IMR-90 (cell line): ENCODE data around the gene RFX4. TPM values are rescaled to one million over a fixed set of nuclear protein-coding genes. Genes with fewer than 3 reads are reported as not detected.

Experiments
- ATAC-seq: fragments of 200-7000 bp; cut with Tn5 transposase; 2 replicates; pipeline ENCODE4 v1.9.1; 2020; ENCODE audit warnings: low read depth, mild to moderate bottlenecking, moderate library complexity
- BruUV-seq: library from RNA; stranded (reverse); fragments of 400-500 nt; replicated peaks from 2 replicates; lab custom pipeline; 2021; lab: Mats Ljungman, UMichigan
- CTCF ChIA-PET: fragments of 300-600 bp; formaldehyde crosslinking; extraction: SDS; loops from one replicate; lab custom pipeline; 2021; ENCODE audit warnings: antibody characterized with exemption; lab: Yijun Ruan, JAX
- POLR2A ChIA-PET: fragments of 300-600 bp; sonication (Branson Sonifier 250); formaldehyde crosslinking; loops from one replicate; lab custom pipeline; 2022; ENCODE audit warnings: antibody characterized with exemption; ENCODE audit not compliant: unreplicated experiment; lab: Charles Lee
- DNase-seq: peaks from one replicate; pipeline ENCODE4 v3.0.0; 2013
- H2AFZ ChIP-seq: replicated peaks from 2 replicates; pipeline ENCODE3; 2013; ENCODE audit warnings: low read length, mild to moderate bottlenecking; ENCODE audit not compliant: poor library complexity
- H2AK5ac ChIP-seq: 2 replicates; pipeline ENCODE4 v1.6.1; 2013; ENCODE audit warnings: low read depth, low read length, inconsistent platforms
- H2AK9ac ChIP-seq: replicated peaks from 2 replicates; pipeline ENCODE3; 2013; ENCODE audit warnings: mild to moderate bottlenecking, low read depth, low read length, moderate library complexity; ENCODE audit not compliant: poor library complexity
- H2BK120ac ChIP-seq: 2 replicates; pipeline ENCODE4 v1.6.1; 2013; ENCODE audit warnings: low read depth, low read length, inconsistent platforms
- H2BK15ac ChIP-seq: 3 replicates; pipeline ENCODE4 v1.6.1; 2013; ENCODE audit warnings: low read depth, low read length, inconsistent platforms
- H2BK20ac ChIP-seq: 2 replicates; pipeline ENCODE4 v1.6.1; 2013; ENCODE audit warnings: low read depth, mild to moderate bottlenecking, inconsistent platforms, low read length, moderate library complexity
- H2BK5ac ChIP-seq: 2 replicates; pipeline ENCODE4 v1.6.1; 2013; ENCODE audit warnings: mild to moderate bottlenecking, low read depth, low read length, inconsistent platforms; ENCODE audit not compliant: poor library complexity, severe bottlenecking
- H3K14ac ChIP-seq: replicated peaks from 2 replicates; pipeline ENCODE4 v1.6.1; 2013; ENCODE audit warnings: low read depth, low read length, inconsistent platforms
- H3K18ac ChIP-seq: 2 replicates; pipeline ENCODE4 v1.6.1; 2013; ENCODE audit warnings: low read depth, low read length, control low read depth
- H3K23ac ChIP-seq: 2 replicates; pipeline ENCODE4 v1.6.1; 2013; ENCODE audit warnings: low read depth, low read length, inconsistent platforms
- H3K27ac ChIP-seq: 2 replicates; pipeline ENCODE4 v1.5.1; 2013; ENCODE audit warnings: mild to moderate bottlenecking, control low read depth, low read length; ENCODE audit not compliant: insufficient read depth
- H3K27me3 ChIP-seq: 2 replicates; pipeline ENCODE4 v1.6.1; 2013; ENCODE audit warnings: low read length; ENCODE audit not compliant: control insufficient read depth, insufficient read depth
- H3K36me3 ChIP-seq: 2 replicates; pipeline ENCODE4 v1.6.1; 2013; ENCODE audit warnings: low read length, mixed read lengths; ENCODE audit not compliant: control insufficient read depth, insufficient read depth
- H3K4ac ChIP-seq: 2 replicates; pipeline ENCODE4 v1.6.1; 2013; ENCODE audit warnings: low read depth, low read length, inconsistent platforms
- H3K4me1 ChIP-seq: 2 replicates; pipeline ENCODE4 v1.6.1; 2013; ENCODE audit warnings: low read length, mixed read lengths; ENCODE audit not compliant: control insufficient read depth, insufficient read depth
- H3K4me2 ChIP-seq: 2 replicates; pipeline ENCODE4 v1.6.1; 2013; ENCODE audit warnings: low read depth, mild to moderate bottlenecking, control low read depth, low read length, moderate library complexity
- H3K4me3 ChIP-seq: 2 replicates; pipeline ENCODE4 v1.5.1; 2013; ENCODE audit warnings: low read depth, mild to moderate bottlenecking, control low read depth, low read length, moderate library complexity; ENCODE audit not compliant: insufficient read depth
- H3K56ac ChIP-seq: 2 replicates; pipeline ENCODE4 v1.6.1; 2013; ENCODE audit warnings: low read length, inconsistent platforms; ENCODE audit not compliant: insufficient read depth; ENCODE audit errors: extremely low read depth
- H3K79me1 ChIP-seq, 2 experiments: 2 replicates each; pipeline ENCODE4 v1.6.1; 2013; ENCODE audit warnings: low read length in 2 of 2, inconsistent platforms in 1 of 2, low read depth in 1 of 2
- H3K9ac ChIP-seq: 2 replicates; pipeline ENCODE4 v1.6.1; 2013; ENCODE audit warnings: low read depth, low read length, control low read depth
- H3K9me1 ChIP-seq: 2 replicates; pipeline ENCODE4 v1.6.1; 2013; ENCODE audit warnings: low read length, inconsistent platforms; ENCODE audit not compliant: insufficient read depth
- H3K9me3 ChIP-seq: 2 replicates; pipeline ENCODE4 v1.6.1; 2013; ENCODE audit warnings: low read length; ENCODE audit not compliant: control insufficient read depth, insufficient read depth
- H4K20me1 ChIP-seq: 2 replicates; pipeline ENCODE4 v1.6.1; 2013; ENCODE audit warnings: low read length, inconsistent platforms; ENCODE audit not compliant: insufficient read depth
- H4K5ac ChIP-seq: 2 replicates; pipeline ENCODE4 v1.6.1; 2013; ENCODE audit warnings: mild to moderate bottlenecking, low read depth, low read length, control low read depth
- H4K8ac ChIP-seq, 2 experiments: 2 replicates each; pipeline ENCODE4 v1.6.1; 2013; ENCODE audit warnings: low read depth in 2 of 2, low read length in 2 of 2, control low read depth in 1 of 2, inconsistent platforms in 1 of 2
- H4K91ac ChIP-seq: 2 replicates; pipeline ENCODE4 v1.6.1; 2013; ENCODE audit warnings: low read depth, low read length, inconsistent platforms; ENCODE audit not compliant: insufficient read depth
- BHLHE40 ChIP-seq: fragments of 150-350 bp; IDR thresholded peaks from 2 replicates; pipeline ENCODE4 v1.6.1; 2016; ENCODE audit warnings: mild to moderate bottlenecking, low read depth, low read length
- CEBPB ChIP-seq: IDR thresholded peaks from 2 replicates; pipeline ENCODE4 v1.6.1; 2012; ENCODE audit warnings: low read depth, low read length, improper control_type of control experiment
- CHD1 ChIP-seq: IDR thresholded peaks from 2 replicates; pipeline ENCODE4 v1.6.1; 2012; ENCODE audit warnings: low read depth, low read length, improper control_type of control experiment
- CTCF ChIP-seq: conservative IDR thresholded peaks from 2 replicates; pipeline ENCODE4 v1.5.1; 2012; ENCODE audit warnings: mild to moderate bottlenecking, low read depth, low read length, improper control_type of control experiment
- MAZ ChIP-seq: IDR thresholded peaks from 2 replicates; pipeline ENCODE4 v1.6.1; 2012; ENCODE audit warnings: low read depth, mild to moderate bottlenecking, low read length, improper control_type of control experiment, moderate library complexity, borderline replicate concordance
- POLR2A ChIP-seq: IDR thresholded peaks from 2 replicates; pipeline ENCODE4 v1.6.1; 2012; ENCODE audit warnings: mild to moderate bottlenecking, low read depth, low read length
- RAD21 ChIP-seq: IDR thresholded peaks from 2 replicates; pipeline ENCODE4 v1.6.1; 2012; ENCODE audit warnings: low read length, improper control_type of control experiment
- RCOR1 ChIP-seq: IDR thresholded peaks from 2 replicates; pipeline ENCODE4 v1.6.1; 2012; ENCODE audit warnings: mild to moderate bottlenecking, low read length, improper control_type of control experiment; ENCODE audit not compliant: insufficient replicate concordance
- RFX5 ChIP-seq: IDR thresholded peaks from 2 replicates; pipeline ENCODE4 v1.8.0; 2012; ENCODE audit warnings: low read depth, mild to moderate bottlenecking, low read length, moderate library complexity
- SMC3 ChIP-seq: fragments of 150-350 bp; IDR thresholded peaks from 2 replicates; pipeline ENCODE4 v1.6.1; 2016; ENCODE audit warnings: low read depth, mild to moderate bottlenecking, antibody characterized with exemption, low read length, moderate library complexity
- USF2 ChIP-seq: fragments of 150-350 bp; IDR thresholded peaks from 2 replicates; pipeline ENCODE4 v1.6.1; 2017; ENCODE audit warnings: mild to moderate bottlenecking, antibody characterized with exemption, low read length, low read depth
- WGBS, 2 experiments: methylation state at CpG; one replicate each; pipeline versions ENCODE4 v1.1.5 to v1.1.7; 2013; ENCODE audit warnings: missing lambda C conversion rate in 2 of 2; ENCODE audit not compliant: insufficient read length in 1 of 2; ENCODE audit errors: extremely low coverage in 2 of 2; 5-methylcytosine and 5-hydroxymethylcytosine counted together
- dilution Hi-C: fragments of 300-500 bp; cut with HindIII; formaldehyde crosslinking; loops from one replicate; pipeline ENCODE4 v1.14.3; 2018; ENCODE audit warnings: low sequenced_read_pairs; ENCODE audit not compliant: unreplicated experiment
- in situ Hi-C: fragments of 300-500 bp; cut with MboI; formaldehyde crosslinking; loops from 3 replicates; pipeline ENCODE4 v1.14.3; 2019; ENCODE audit warnings: low sequenced_read_pairs, inconsistent platforms, mixed read lengths
- intact Hi-C: fragments of 100-400 bp; cut with micrococcal nuclease; formaldehyde crosslinking; loops from 2 replicates; pipeline ENCODE4 v1.10.0; 2022
- polyA plus RNA-seq, 3 experiments: library from polyadenylated mRNA; depleted of rRNA; stranded (reverse); fragments of >200 nt; gene quantifications; 2 replicates each; pipeline ENCODE4 v1.2.3, GENCODE V29; 2012; ENCODE audit warnings: low replicate concordance in 1 of 3
- total RNA-seq: library from RNA; depleted of rRNA; stranded (reverse); fragments of >200 nt; gene quantifications from 2 replicates; pipeline ENCODE4 v1.2.3, GENCODE V29; 2012

RFX4 gene
- total and polyA plus RNA-seq, 2 of the 4 experiments (the other 2 are of a cell fraction) = not detected

GRCh38 chr12:106671840-106672239, 89.0 kb downstream of the RFX4 start:
- H3K9me3 ChIP-seq = no peaks in the 10 kb centered on the region
- CTCF ChIA-PET = no interaction called here
- H2AK9ac ChIP-seq = no peak overlapping the region
- H3K23ac ChIP-seq = no peak overlapping the region
- no CpG with 5 or more reads among the region's 6 CpGs for WGBS, 2 experiments
- no peak overlapping the region for H3K9ac ChIP-seq
- TF ChIP-seq USF2 = no peak
- TF ChIP-seq CTCF = no peak
- no peak for TF ChIP-seq RCOR1
- no peak for TF ChIP-seq RFX5
- no peak for TF ChIP-seq BHLHE40
- TF ChIP-seq RAD21 = no peak
- no peak for TF ChIP-seq MAZ
- no peak for TF ChIP-seq SMC3
- TF ChIP-seq POLR2A = no peak
- no peak for TF ChIP-seq CHD1
- no peak for TF ChIP-seq CEBPB
- H3K4ac ChIP-seq = no peak overlapping the region
- peaks cover 16% of the 10 kb centered on the region for H3K27me3 ChIP-seq
- no peak for ATAC-seq
- H4K8ac ChIP-seq = no peak overlapping the region
- H4K5ac ChIP-seq = no peak overlapping the region
- H2BK5ac ChIP-seq = no peak overlapping the region
- POLR2A ChIA-PET = no interaction called here
- H4K91ac ChIP-seq = no peak overlapping the region
- no peaks in the 10 kb centered on the region for H3K9me1 ChIP-seq
- intact Hi-C loops (no loop called here), in situ Hi-C loops (no loop called here), dilution Hi-C loops (no loop called here)
- no peak overlapping the region for H2AFZ ChIP-seq
- H3K36me3 ChIP-seq = no peaks in the 10 kb centered on the region
- H3K4me1 ChIP-seq = no peaks in the 10 kb centered on the region
- no TSS peak for BruUV-seq
- no peak overlapping the region for H2AK5ac ChIP-seq
- no peak overlapping the region for H3K14ac ChIP-seq
- H3K4me2 ChIP-seq = no peak overlapping the region
- no peak overlapping the region for H3K27ac ChIP-seq
- no peak for DNase-seq
- H3K18ac ChIP-seq = no peak overlapping the region
- no peaks in the 10 kb centered on the region for H4K20me1 ChIP-seq
- H3K79me1 ChIP-seq = no peaks in the 10 kb centered on the region
- no peak overlapping the region for H2BK15ac ChIP-seq
- no peak overlapping the region for H3K4me3 ChIP-seq
- no peak overlapping the region for H2BK120ac ChIP-seq
- H2BK20ac ChIP-seq = no peak overlapping the region
- no peak overlapping the region for H3K56ac ChIP-seq
